ENCODE measurements around the gene PGAP2.

- TF ChIP-seq CTCF (optimal IDR thresholded peaks at IDR 0.05 in 1 of 3, IDR thresholded peaks at IDR 0.05 in 1 of 3, conservative IDR thresholded peaks at IDR 0.05 in 1 of 3; ENCODE audit: extremely low read depth in 1 of 3, insufficient read depth in 2 of 3, low read length in 3 of 3) = no peak
- TF ChIP-seq EZH2 (IDR thresholded peaks at IDR 0.05; ENCODE audit: low read length) = no peak
These were observed 12.6 kb downstream of the PGAP2 start for GRCh38 chr11:3820971-3821370.
